GM12878 (cell line): Measurements from ENCODE around the gene SLC36A3. TPM values are rescaled to one million over a fixed set of nuclear protein-coding genes. Genes with fewer than 3 reads are reported as not detected.

ENCODE experiments used
- ATAC-seq: fragments of 200-7000 bp; cut with Tn5 transposase; 3 replicates; pipeline ENCODE4 v1.9.1; 2020; ENCODE audit warnings: mild to moderate bottlenecking, moderate library complexity
- BruUV-seq: library from RNA; stranded (reverse); fragments of 400-500 nt; replicated peaks from 2 replicates; lab custom pipeline; 2021; lab: Mats Ljungman, UMichigan
- CTCF ChIA-PET: fragments of 300-600 bp; sonication (Branson Sonifier 250); formaldehyde crosslinking; extraction: SDS; loops from one replicate; lab custom pipeline; 2021; ENCODE audit warnings: inconsistent platforms; lab: Yijun Ruan, JAX
- POLR2A ChIA-PET: fragments of 350-600 bp; formaldehyde crosslinking; extraction: SDS; loops from one replicate; lab custom pipeline; 2021; ENCODE audit warnings: inconsistent platforms; lab: Charles Lee
- RAD21 ChIA-PET: fragments of 300-600 bp; sonication (Branson Sonifier 250); formaldehyde crosslinking; loops from one replicate; lab custom pipeline; 2023; ENCODE audit warnings: antibody characterized with exemption; ENCODE audit not compliant: unreplicated experiment; lab: Charles Lee
- SMC1A ChIA-PET: fragments of 300-600 bp; sonication (Branson Sonifier 250); formaldehyde crosslinking; loops from one replicate; lab custom pipeline; 2023; ENCODE audit not compliant: unreplicated experiment, uncharacterized antibody; lab: Charles Lee
- DNase-seq: peaks from one replicate; pipeline ENCODE4 v3.0.0-alpha.2; 2011; ENCODE audit warnings: low read depth, low spot score
- FAIRE-seq: peaks from 3 replicates; lab custom pipeline; 2011; peaks lifted over from hg19 to GRCh38; lab: Jason Lieb, UNC
- H2AFZ ChIP-seq: 2 replicates; pipeline ENCODE4 v1.6.0; 2011; ENCODE audit warnings: low read depth, low read length, control low read depth; ENCODE audit not compliant: control insufficient read depth
- H3K27ac ChIP-seq: 2 replicates; pipeline ENCODE4 v1.5.1; 2011; ENCODE audit warnings: control low read depth; ENCODE audit not compliant: control insufficient read depth, insufficient read depth
- H3K27me3 ChIP-seq, 2 experiments: replicated peaks in 1 of 2; 2 replicates each; pipeline versions ENCODE4 v1.6.0 to v1.6.1; 2011; ENCODE audit warnings: low read length in 1 of 2; ENCODE audit not compliant: control insufficient read depth in 2 of 2, insufficient read depth in 2 of 2
- H3K36me3 ChIP-seq, 2 experiments: 2 replicates each; pipeline ENCODE4 v1.5.1; 2011; ENCODE audit warnings: low read length in 1 of 2; ENCODE audit not compliant: control insufficient read depth in 2 of 2, insufficient read depth in 2 of 2
- H3K4me1 ChIP-seq: 2 replicates; pipeline ENCODE4 v1.6.1; 2011; ENCODE audit warnings: mild to moderate bottlenecking, low read length, moderate library complexity, mixed read lengths; ENCODE audit not compliant: control insufficient read depth, insufficient read depth
- H3K4me2 ChIP-seq: 2 replicates; pipeline ENCODE4 v1.6.0; 2011; ENCODE audit warnings: control low read depth; ENCODE audit not compliant: control insufficient read depth, insufficient read depth
- H3K4me3 ChIP-seq: fragments of 200-600 bp; sonication (generic); 2 replicates; pipeline ENCODE4 v1.5.1; 2016
- H3K79me2 ChIP-seq: 2 replicates; pipeline ENCODE4 v1.6.0; 2011; ENCODE audit warnings: low read length; ENCODE audit not compliant: control insufficient read depth, insufficient read depth
- H3K9ac ChIP-seq: 2 replicates; pipeline ENCODE4 v1.8.0; 2011; ENCODE audit warnings: low read length, control low read depth, mixed read lengths; ENCODE audit not compliant: control insufficient read depth, insufficient read depth
- H3K9me3 ChIP-seq: replicated peaks from 3 replicates; pipeline ENCODE4 v1.5.1; 2011; ENCODE audit warnings: mild to moderate bottlenecking, low read length; ENCODE audit not compliant: control insufficient read depth, insufficient read depth
- H4K20me1 ChIP-seq: 2 replicates; pipeline ENCODE4 v1.6.0; 2011; ENCODE audit not compliant: control insufficient read depth, insufficient read depth
- BCLAF1 ChIP-seq: fragments of 450-650 bp; IDR thresholded peaks from 2 replicates; pipeline ENCODE4 v1.6.1; 2017; ENCODE audit warnings: antibody characterized with exemption, mild to moderate bottlenecking, moderate library complexity
- CHD4 ChIP-seq: fragments of 200-600 bp; sonication (generic); IDR thresholded peaks from 2 replicates; pipeline ENCODE4 v1.6.1; 2016; ENCODE audit warnings: mild to moderate bottlenecking
- NFXL1 ChIP-seq: fragments of 450-650 bp; IDR thresholded peaks from 2 replicates; pipeline ENCODE4 v1.6.1; 2017; ENCODE audit warnings: antibody characterized with exemption, mild to moderate bottlenecking, borderline replicate concordance
- NR2C2 ChIP-seq: IDR thresholded peaks from 2 replicates; pipeline ENCODE4 v1.6.1; 2011; ENCODE audit warnings: borderline replicate concordance, low read depth; ENCODE audit not compliant: control insufficient read depth, insufficient read length
- NR2F1 ChIP-seq: fragments of 450-650 bp; conservative IDR thresholded peaks from 2 replicates; pipeline ENCODE4 v1.6.1; 2017; ENCODE audit warnings: mild to moderate bottlenecking
- PAX8 ChIP-seq: fragments of 450-650 bp; IDR thresholded peaks from 2 replicates; pipeline ENCODE4 v1.6.1; 2017; ENCODE audit warnings: mild to moderate bottlenecking, moderate library complexity
- POLR2AphosphoS2 ChIP-seq: IDR thresholded peaks from 2 replicates; pipeline ENCODE4 v1.6.1; 2011; ENCODE audit warnings: low read depth, mild to moderate bottlenecking, low read length, improper control_type of control experiment, moderate library complexity
- STAT1 ChIP-seq: fragments of 450-650 bp; conservative IDR thresholded peaks from 2 replicates; pipeline ENCODE4 v1.6.1; 2014; ENCODE audit warnings: antibody characterized with exemption, mild to moderate bottlenecking
- TCF3 ChIP-seq: IDR thresholded peaks from 2 replicates; pipeline ENCODE4 v1.6.1; 2012; ENCODE audit warnings: low read depth, mild to moderate bottlenecking, low read length, borderline replicate concordance; ENCODE audit not compliant: insufficient read depth
- WRNIP1 ChIP-seq: IDR thresholded peaks from 2 replicates; pipeline ENCODE4 v1.6.1; 2011; ENCODE audit warnings: low read depth, low read length, improper control_type of control experiment, borderline replicate concordance
- in situ Hi-C: fragments of 300-500 bp; cut with MboI; formaldehyde crosslinking; loops from 9 replicates; pipeline ENCODE4 v1.14.3; 2018; ENCODE audit warnings: mixed read lengths
- intact Hi-C: fragments of 100-400 bp; cut with micrococcal nuclease; formaldehyde crosslinking; loops from one replicate; pipeline ENCODE4 v1.14.2; 2022; ENCODE audit not compliant: unreplicated experiment
- polyA plus RNA-seq, 11 experiments: library from polyadenylated mRNA; depleted of rRNA in 4 of 11; unstranded in 6 of 11; stranded (reverse) in 5 of 11; fragments of >200 nt; fragmentation: Nextera tagmentation in 4 of 11; fragmentation: Illumina TruSeq in 1 of 11; extraction: Ambion mirVana in 4 of 11; extraction: Trizol in 1 of 11; gene quantifications; 1 replicate in 1 of 11; 2 replicates in 10 of 11; pipeline versions ENCODE4 v1.2.1 to v1.2.3, GENCODE V29; 2011 to 2016; ENCODE audit warnings: inconsistent platforms in 2 of 11, missing spikeins in 2 of 11, low read depth in 1 of 11
- total RNA-seq, 4 experiments: library from RNA; depleted of rRNA in 3 of 4; stranded (reverse); fragments of >200 nt in 3 of 4; fragmentation: Illumina TruSeq in 1 of 4; extraction: Trizol in 1 of 4; gene quantifications; 2 replicates each; pipeline versions ENCODE4 v1.2.1 to v1.2.3, GENCODE V29; 2013 to 2021
- TF ChIP-seq, protein P1 (sequence below): IDR thresholded peaks from 2 replicates; pipeline ENCODE4 v1.6.1; 2011; ENCODE audit warnings: borderline replicate concordance, low read depth, mild to moderate bottlenecking, moderate library complexity, mixed read lengths, low read length; ENCODE audit not compliant: insufficient read depth; ENCODE audit errors: extremely low read length

The SLC36A3 gene
- total and polyA plus RNA-seq, 10 of the 15 experiments (the other 5 are each of a cell fraction or from before 2014, with no cell fraction given): 0.03 TPM; not detected in 9

DNA sequence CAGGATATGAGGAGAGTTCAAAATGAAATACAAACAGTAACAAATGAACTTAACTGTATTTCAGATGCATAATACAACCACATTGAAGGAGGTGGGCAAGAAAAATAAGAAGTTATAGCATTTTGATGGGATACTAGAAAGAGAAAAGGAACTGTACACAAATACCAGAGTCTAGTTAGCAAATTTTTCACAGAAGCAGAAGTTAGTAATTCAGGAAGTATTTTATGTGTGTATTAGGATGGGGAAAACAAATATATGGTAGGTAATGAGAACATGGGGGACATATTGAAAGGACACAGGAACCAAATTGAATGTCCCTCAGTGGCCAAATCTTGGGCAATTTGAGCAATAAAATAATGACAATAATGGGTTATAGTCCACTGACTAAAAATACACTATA lies 32.2 kb downstream of the SLC36A3 start:
- SMC1A ChIA-PET: interaction anchor here (0.6 to 3.0 kb wide), 7 partner anchors 13 to 106 kb away, joined by 3 to 14 read pairs (median 3); partner anchors contain the start of gene GM2A
- CTCF ChIA-PET: interaction anchor here (0.8 to 0.9 kb wide), 3 partner anchors 14 to 18 kb away, joined by 3 read pairs; partner anchors contain the start of gene GM2A
- BruUV-seq: TSS peak; percentile 6
- TF ChIP-seq BCLAF1: no peak
- TF ChIP-seq NR2C2: no peak
- TF ChIP-seq WRNIP1: no peak
- no peak for TF ChIP-seq CHD4
- TF ChIP-seq, protein P1, sequence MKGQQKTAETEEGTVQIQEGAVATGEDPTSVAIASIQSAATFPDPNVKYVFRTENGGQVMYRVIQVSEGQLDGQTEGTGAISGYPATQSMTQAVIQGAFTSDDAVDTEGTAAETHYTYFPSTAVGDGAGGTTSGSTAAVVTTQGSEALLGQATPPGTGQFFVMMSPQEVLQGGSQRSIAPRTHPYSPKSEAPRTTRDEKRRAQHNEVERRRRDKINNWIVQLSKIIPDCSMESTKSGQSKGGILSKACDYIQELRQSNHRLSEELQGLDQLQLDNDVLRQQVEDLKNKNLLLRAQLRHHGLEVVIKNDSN: no peak
- TF ChIP-seq NFXL1: no peak
- no peak for TF ChIP-seq PAX8
- TF ChIP-seq NR2F1: no peak
- no peak for TF ChIP-seq STAT1
- TF ChIP-seq POLR2AphosphoS2: no peak
- TF ChIP-seq TCF3: no peak
- TF ChIP-seq, all 136 proteins: peak for 0
- Histone ChIP-seq H3K4me1 (peaks cover 3% of the 10 kb centered on the region), H3K4me2 (no peak overlapping the region), H3K27me3 (no peaks in the 10 kb centered on the region), H3K27ac (no peak overlapping the region), H3K9me3 (no peaks in the 10 kb centered on the region), H3K36me3 (peaks cover 16 to 17% of the 10 kb centered on the region in 2 experiments), H3K4me3 (no peak overlapping the region), H3K9ac (no peak overlapping the region), H4K20me1 (no peaks in the 10 kb centered on the region), H3K79me2 (no peaks in the 10 kb centered on the region), H2AFZ (no peak overlapping the region)
- intact Hi-C loops (no loop called here), in situ Hi-C loops (no loop called here)
- FAIRE-seq (no peak), ATAC-seq (no peak), DNase-seq (no peak)
- ChIA-PET RAD21 (interaction anchor here (0.8 kb wide), 1 partner anchor 33 kb away, joined by 3 read pairs; no protein-coding TSS in a partner anchor), POLR2A (interaction anchor here (0.6 to 1.6 kb wide), 4 partner anchors 13 to 79 kb away, joined by 3 to 6 read pairs (median 4); partner anchors contain the start of gene GM2A)
